ENCODE results near the gene OR51B5.
"Not testable (repeated sequence)": the region's sequence is repeated elsewhere in the genome, so short reads cannot be mapped to it uniquely, and the experiment has no call there.

OR51B5 gene

GRCh38 chr11:5335170-5335569, 8.2 kb downstream of the OR51B5 start:
- in situ Hi-C loops (cut with HindIII; ENCODE audit: low sequenced_read_pairs), result no loop called here
- H3K4me3 ChIP-seq (ENCODE audit: low read depth, low read length), result no peak overlapping the region

GRCh38 chr11:5324197-5324596, 19.1 kb downstream of the OR51B5 start, which contains the start of gene OR51B2:
Gene OR51B2 (minus strand): TSS chr11:5324297. CDS start chr11:5324297, 0 bp downstream.
- no peak for TF ChIP-seq CTCF (IDR thresholded peaks at IDR 0.05; ENCODE audit: low read depth, low read length, missing control alignments)

More at GRCh38 chr11:5335170-5335569, 8.2 kb downstream of the OR51B5 start:
- TF ChIP-seq CTCF (IDR thresholded peaks at IDR 0.05; ENCODE audit: low read depth, low read length, missing control alignments), result no peak
- no peak for DNase-seq (ENCODE audit: low read depth)

GRCh38 chr11:5317292-5317691, 26.0 kb downstream of the OR51B5 start:
- H3K4me3 ChIP-seq (ENCODE audit: low read depth, low read length), result no peak overlapping the region
- in situ Hi-C loops (cut with HindIII; ENCODE audit: low sequenced_read_pairs), result no loop called here
- TF ChIP-seq CTCF (IDR thresholded peaks at IDR 0.05; ENCODE audit: low read depth, low read length, missing control alignments), result no peak
- no peak for DNase-seq (ENCODE audit: low read depth)

More at GRCh38 chr11:5324197-5324596, 19.1 kb downstream of the OR51B5 start, which contains the start of gene OR51B2:
- in situ Hi-C loops (cut with HindIII; ENCODE audit: low sequenced_read_pairs), result no loop called here
- no peak for DNase-seq (ENCODE audit: low read depth)
- H3K4me3 ChIP-seq (ENCODE audit: low read depth, low read length), result no peak within 1 kb of the TSS

- DNase-seq (ENCODE audit: low read depth); H3K4me3 ChIP-seq (ENCODE audit: low read depth, low read length); in situ Hi-C loops (cut with HindIII; ENCODE audit: low sequenced_read_pairs): not testable (repeated sequence)
These were observed 29.8 kb downstream of the OR51B5 start for GRCh38 chr11:5313326-5314023.

- in situ Hi-C loops (cut with HindIII; ENCODE audit: low sequenced_read_pairs), result no loop called here
- DNase-seq (ENCODE audit: low read depth), result no peak
- no peak for TF ChIP-seq CTCF (IDR thresholded peaks at IDR 0.05; ENCODE audit: low read depth, low read length, missing control alignments)
- H3K4me3 ChIP-seq (ENCODE audit: low read depth, low read length), result no peak overlapping the region
These were observed 32.9 kb downstream of the OR51B5 start for GRCh38 chr11:5310423-5310822.

GRCh38 chr11:5307256-5308019, 35.9 kb downstream of the OR51B5 start:
- in situ Hi-C loops (cut with HindIII; ENCODE audit: low sequenced_read_pairs), result no loop called here
- H3K4me3 ChIP-seq (ENCODE audit: low read depth, low read length), result no peak overlapping the region
- no peak for DNase-seq (ENCODE audit: low read depth)
- no peak for TF ChIP-seq CTCF (IDR thresholded peaks at IDR 0.05; ENCODE audit: low read depth, low read length, missing control alignments)

GRCh38 chr11:5304046-5304445, 39.3 kb downstream of the OR51B5 start:
- DNase-seq (ENCODE audit: low read depth), result no peak
- no peak overlapping the region for H3K4me3 ChIP-seq (ENCODE audit: low read depth, low read length)
- in situ Hi-C loops (cut with HindIII; ENCODE audit: low sequenced_read_pairs), result no loop called here
- TF ChIP-seq CTCF (IDR thresholded peaks at IDR 0.05; ENCODE audit: low read depth, low read length, missing control alignments), result no peak

All from astrocyte of the cerebellum (primary cell).